Activated CD4-positive, alpha-beta T cell treated with anti-CD3 and anti-CD28 coated beads, Interleukin-2, amount 50 U/mL, for 16 hours (primary cell): ENCODE results near the gene DUSP12.
"Not testable (repeated sequence)": the region's sequence is repeated elsewhere in the genome, so short reads cannot be mapped to it uniquely, and the experiment has no call there.

Experiments used
- DNase-seq: peaks from one replicate; pipeline ENCODE4 v3.0.0-alpha.2; 2020

DUSP12 gene, protein sequence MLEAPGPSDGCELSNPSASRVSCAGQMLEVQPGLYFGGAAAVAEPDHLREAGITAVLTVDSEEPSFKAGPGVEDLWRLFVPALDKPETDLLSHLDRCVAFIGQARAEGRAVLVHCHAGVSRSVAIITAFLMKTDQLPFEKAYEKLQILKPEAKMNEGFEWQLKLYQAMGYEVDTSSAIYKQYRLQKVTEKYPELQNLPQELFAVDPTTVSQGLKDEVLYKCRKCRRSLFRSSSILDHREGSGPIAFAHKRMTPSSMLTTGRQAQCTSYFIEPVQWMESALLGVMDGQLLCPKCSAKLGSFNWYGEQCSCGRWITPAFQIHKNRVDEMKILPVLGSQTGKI

DNA sequence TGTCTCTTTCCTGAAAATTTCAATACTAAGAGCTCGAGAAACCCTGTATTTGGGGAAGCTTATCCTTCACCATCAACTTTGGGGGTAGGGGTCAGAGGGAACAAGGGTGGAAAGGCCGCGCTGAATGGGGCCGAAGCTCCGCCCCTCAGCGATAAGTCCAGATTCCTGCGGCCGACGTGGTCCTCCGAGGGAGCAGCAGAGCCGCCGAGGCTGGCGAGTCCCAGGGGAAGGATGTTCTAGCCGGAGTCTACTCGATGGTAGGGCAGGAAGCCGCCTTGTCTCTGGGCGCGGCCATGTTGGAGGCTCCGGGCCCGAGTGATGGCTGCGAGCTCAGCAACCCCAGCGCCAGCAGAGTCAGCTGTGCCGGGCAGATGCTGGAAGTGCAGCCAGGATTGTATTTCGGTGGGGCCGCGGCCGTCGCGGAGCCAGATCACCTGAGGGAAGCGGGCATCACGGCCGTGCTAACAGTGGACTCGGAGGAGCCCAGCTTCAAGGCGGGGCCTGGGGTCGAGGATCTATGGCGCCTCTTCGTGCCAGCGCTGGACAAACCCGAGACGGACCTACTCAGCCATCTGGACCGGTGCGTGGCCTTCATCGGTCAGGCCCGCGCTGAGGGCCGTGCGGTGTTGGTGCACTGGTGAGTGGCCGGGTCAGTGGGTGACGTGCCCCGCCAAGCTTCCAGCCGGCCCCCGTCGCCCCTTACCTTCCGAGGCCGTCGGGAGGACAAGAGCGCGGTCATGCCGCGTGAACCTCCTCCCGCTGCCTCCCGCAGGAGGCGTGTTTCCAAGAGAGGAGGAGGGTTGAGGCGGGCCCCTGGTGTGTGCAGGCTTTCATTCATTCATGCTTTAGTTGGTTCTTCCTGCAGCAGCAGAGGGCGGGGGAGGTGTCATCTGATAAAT is at the start of gene DUSP12:
DUSP12 (plus strand) TSS at position 278 of the 899 bp plus-strand sequence; CDS start at position 294, 16 bp downstream.
- DNase-seq, result peak; percentile 96

DNA sequence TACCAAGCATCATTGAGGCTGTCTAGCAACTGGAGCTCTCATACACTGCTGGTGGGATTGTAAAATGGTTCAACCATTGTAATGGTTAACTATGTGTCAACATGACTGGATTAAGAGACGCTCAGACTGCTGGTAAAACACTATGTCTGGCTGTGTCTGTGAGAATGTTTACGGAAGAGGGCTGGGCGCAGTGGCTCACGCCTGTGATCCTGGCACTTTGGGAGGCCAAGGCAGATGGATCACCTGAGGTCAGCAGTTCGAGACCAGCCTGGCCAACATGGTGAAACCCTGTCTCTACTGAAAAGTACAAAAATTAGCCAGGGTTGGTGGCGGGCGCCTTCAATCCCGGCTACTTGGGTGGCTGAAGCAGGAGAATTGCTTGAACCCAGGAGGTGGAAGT is 47.3 kb upstream of the DUSP12 start:
- no peak for DNase-seq

DNA sequence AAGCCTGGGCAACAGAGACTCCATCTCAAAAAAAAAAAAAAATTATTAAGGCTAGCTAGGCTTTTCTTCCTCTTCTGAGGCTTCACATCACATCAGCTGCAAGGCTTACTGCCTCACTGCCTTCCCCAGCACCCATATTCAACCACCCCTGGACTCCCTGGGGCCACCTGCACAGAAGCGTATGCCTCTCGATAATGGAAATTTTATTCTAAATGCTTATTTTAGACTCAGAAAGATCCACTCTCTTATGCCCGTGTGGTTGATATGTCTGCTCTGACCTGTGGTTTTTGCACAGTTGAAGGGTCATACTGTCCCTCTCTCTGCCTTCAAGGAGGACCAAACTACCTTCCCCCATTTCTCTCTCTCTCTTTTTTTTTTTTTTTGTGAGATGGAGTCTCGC is 44.0 kb upstream of the DUSP12 start:
- no peak for DNase-seq

DNA sequence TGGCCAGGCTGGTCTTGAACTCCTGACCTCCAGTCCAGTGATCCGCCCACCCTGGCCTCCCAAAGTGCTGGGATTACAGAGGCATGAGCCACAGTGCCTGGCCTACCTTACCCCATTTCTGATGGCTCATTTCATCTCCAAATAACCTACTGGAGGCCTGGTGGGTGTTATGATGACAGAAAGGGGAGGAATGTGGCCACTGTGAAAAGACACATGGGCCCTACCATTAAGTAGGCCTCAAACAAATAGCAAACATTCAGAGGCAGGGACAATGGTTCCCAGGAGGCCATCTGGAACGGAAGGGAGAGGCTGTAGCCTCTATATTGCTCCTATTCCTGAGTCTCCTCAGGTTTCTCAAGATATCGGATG is 43.5 kb upstream of the DUSP12 start:
- DNase-seq, result no peak

DNA sequence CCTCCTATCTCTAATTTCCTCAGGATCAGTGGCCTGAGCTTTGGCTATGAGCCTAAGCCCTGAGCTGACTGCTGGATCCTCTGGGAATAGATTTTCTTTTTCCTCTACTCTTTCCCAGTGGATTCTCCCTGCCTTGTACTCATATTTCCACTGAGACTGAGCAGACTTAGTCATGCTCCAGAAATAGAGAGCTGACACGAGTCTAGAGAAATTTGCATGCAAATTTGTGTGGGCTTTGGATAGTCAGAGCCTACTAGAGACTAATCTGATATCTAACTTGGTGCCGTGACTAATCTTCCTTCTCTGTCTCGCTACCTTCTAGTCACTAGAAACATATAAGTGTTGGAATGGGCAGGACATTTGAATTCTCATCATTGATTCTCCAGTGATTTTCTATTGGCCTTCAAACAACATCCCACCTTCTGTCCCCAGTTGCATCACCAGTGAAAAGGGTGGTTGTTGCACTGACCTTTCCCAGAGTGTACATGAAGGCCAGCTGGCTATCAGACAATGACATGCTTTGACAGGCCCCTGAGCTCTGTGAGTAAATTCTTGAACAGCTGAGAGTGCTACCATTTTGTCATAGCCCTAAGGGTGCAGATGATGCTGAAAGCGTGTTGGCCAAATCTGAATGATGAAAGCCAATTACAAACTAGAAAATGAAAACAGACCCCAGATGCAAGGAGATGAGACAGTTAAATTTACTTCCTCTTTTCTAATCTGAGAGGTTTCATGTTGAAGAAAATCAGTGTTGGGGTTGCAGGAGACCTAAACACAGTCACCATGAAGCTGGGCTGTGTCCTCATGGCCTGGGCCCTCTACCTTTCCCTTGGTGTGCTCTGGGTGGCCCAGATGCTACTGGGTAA is 42.9 kb upstream of the DUSP12 start, which contains the start of gene FCRLA:
FCRLA (plus strand) TSS at position 748 of the 866 bp plus-strand sequence; CDS start at position 784, 36 bp downstream.
- no peak for DNase-seq

DNA sequence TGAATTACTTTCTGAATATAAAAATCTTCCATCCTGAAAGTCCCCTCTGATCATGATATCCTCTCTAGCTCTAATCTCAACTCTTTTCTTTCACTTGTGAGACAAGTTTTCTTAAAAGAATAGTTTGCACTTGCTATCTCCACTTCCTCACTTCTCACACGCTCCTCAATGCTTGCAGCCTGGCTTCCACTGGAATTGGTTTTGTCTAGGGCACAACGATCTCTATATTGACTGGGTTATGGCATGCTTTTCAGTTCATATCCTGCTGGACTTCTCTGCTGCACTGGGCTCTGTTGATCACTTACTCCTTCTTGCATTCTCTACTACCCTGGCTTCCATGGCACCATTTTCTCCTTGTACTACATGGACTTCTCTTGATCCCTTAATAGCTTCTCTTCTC is 42.1 kb upstream of the DUSP12 start:
- no peak for DNase-seq

DNA sequence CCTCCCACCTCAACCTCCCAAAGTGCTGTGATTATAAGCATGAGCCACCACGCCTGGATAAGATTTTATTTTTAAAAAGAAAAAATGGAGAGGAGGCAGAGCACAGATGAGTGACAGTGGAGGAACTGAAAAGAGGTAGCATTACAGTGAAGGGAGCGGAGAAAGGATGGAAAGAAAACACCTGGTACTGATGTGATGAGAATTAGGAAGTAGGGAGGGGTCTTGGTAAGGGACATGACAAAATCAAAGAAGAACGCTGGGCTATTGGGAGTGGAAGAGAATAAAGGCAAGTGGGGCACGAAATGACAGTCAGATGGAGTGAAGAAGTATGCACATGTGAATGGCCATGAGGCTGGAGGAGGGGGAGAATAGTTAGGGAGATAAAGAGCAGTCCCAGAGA is 40.2 kb upstream of the DUSP12 start:
- DNase-seq, result no peak

DNA sequence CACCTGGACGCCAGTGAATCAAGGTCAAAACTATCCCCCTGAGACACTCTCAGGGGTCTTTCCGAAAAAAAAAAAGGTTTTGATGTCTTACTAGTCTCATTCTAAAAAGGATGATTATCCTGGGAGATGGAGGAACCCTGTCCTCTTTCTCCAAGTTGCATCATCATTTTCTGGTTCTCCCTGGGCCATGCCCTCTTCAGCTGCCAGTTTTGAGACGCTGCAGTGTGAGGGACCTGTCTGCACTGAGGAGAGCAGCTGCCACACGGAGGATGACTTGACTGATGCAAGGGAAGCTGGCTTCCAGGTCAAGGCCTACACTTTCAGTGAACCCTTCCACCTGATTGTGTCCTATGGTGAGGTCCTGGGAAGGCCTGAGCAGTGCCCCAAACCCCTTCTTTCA is 39.0 kb upstream of the DUSP12 start:
- no peak for DNase-seq

DNA sequence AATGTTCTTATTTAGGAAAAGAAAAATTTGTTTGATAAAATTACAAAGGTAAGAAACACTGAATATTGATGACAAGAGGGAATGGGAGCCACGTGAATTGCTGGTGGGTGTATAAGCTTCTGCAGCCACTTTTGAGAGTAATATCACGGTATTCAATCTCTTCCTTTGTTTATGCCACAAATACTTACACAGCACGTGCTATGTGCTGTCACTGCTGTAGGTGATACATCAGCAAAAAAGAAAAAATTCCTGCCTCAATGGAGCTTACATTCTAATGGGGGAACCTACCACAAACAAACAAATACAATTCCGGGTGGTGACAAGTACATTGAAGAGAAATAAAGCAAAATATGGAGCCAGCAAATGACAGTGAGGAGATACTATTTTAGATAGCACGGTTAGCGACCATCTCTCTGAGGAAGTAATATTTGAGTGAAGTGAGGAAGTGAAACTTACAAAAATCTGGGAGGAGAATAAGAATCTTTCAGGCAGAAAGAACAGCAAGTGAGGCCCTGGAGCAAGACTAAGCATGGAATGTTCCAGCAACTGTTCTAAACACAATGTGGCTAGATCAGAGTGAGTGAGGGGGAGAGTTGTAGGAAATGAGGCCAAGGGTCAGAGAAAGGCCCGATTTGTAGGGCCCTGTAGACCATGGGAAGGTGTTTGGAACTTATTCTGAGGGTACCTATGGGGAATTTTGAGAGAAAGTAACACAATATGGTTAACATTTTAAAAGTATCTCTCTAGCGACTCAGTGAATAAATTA is 30.8 kb upstream of the DUSP12 start:
- DNase-seq, result no peak

DNA sequence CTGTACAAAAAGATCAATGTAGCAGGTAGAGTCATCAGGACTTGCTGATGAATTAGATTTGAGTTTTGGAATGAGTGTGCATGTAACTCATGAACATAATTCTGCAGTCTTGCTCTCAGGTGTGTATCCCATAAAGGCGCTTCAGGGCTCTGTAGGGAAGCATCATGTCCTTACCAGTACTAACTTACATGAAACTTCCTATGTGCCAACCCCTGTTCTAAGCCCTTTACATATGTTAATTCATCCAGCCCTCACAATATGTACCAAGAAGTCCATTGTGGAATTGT is 30.3 kb upstream of the DUSP12 start:
- peak; percentile 15 for DNase-seq

DNA sequence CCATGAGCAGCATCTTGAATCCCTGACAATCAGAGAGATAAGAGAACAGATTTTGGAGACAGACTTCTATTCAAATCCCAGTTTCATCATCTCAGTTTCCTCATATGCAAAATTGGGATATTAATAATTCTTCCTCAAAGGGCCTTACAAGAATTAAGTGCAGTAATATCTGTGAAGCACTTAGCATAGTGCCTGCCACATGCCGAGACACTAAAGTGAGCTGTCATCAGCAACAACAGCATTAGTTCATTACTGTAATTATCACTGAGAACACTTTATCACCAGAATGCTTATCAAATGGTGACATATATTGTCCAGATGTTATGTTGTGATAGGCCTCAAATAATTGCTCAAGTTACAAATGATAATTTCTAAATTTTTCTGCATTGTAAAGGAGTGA is 29.2 kb upstream of the DUSP12 start:
- no peak for DNase-seq

DNA sequence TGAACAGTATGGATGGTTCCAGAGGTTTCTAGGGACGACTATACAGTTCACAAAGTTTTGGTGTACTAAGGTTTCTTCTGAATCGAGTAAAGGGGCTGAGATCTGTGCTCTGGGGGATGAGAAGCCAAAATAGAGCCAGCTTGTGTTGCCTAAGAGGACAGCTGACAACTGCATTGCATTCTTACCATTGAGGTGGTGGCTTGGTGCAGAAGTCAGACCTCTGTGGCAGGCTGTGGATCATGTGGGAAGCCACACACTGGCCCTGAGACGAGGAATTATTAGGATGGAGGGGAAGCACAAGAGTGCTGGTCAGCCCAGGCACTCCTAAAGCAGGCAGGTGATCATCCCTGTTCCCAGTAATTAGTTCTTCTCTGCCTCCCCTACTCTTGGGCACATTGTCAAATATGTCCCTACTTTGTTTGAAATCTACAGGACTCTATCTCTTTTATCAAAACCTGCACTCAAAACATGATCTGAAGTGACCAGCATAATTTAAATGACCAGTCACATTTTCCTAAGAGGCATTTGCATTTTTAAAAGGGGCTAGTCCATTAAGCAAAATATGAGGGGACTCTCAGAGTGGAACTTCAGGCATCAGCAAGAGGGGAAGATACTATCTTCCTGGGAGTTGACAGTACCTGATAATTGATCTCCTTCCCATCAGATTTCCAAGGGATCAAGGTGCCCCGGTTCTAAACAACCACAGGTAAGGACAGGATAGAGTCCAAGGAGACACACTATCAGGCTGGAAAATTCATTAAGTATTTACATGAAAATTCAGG is 28.4 kb upstream of the DUSP12 start, which contains the start of gene FCRLB:
FCRLB (plus strand) TSS at position 589 of the 782 bp plus-strand sequence. CDS start 1,129 bp downstream, outside the sequence.
- DNase-seq, result no peak

DNA sequence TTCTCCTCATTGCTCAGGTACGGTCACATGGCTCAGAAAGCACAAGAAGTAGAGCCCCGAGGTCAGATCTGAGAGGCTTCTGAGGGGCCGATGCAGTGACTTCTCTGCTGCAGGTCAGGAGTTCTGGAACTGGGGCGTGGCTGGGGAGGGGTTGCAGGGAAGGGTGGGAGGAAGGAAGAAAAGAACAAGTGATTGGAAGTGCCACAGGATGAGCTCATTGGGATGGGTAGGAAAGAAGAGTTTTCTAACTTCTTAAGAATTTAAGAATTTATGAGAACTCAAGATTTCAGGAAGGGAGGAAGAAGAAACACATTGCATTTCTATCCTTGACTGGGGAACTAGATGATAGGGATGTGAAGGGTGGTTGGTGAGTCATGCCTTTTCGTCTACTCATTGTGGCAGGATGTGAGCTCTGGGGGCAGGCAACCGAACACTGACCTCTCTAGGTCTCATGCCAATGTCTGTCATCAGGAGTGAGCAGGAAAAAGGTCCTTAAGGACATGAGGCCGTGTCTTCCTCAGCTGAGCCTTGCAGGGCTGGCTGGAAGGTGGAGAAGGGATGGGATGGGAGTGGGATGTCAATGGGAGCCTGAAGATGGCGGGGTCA is 27.7 kb upstream of the DUSP12 start:
- DNase-seq, result peak; percentile 39

DNA sequence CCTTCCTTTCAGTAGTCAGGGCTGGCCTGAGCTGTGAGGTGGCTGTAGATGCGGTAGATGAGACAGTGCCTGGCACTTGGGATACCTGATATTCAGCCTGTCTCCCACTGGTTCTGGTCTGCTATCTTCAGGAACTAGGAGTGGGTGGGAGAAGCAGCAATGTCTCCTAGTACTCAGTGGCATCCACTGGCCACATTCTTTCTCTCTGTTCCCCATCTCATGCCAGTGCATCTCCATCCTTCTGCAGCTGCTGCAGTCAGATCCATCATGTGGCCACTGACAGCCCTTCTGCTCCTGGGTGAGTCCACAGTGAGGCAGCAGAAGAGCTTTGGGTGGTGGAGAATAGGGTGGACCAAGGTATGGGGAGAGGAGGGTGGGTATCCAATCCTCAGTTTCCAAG is 27.2 kb upstream of the DUSP12 start:
- DNase-seq, result no peak

DNA sequence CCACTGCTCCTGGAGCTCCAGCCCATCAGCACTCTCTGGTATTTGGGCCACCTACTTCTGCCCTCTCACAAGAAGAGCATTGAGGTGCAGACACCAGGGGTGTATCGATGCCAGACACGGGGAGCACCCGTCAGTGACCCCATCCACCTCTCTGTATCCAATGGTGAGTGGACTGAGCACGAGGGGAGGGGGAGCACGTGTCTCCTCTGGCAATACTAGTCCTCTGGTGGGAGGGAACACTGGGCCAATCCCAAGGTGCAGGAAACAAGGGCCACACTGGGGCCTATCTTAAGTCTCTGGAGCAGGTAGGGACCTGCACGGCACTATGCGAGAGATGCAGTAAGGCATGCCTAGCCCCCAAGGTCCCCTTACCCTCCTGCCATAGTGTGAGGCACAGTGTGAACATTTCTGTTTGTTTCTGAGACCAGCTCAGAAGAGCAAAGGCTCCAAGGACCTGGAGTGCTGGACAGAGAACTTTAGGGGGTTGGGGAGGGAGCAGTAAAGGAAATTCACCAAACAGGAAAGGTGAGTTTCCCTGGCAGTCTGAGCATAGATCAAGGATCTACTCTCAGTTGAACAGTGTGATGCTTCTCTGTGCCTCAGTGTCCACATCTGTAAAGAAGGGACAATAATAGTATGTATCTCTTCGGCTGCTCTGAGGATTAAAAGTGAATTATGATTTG is 26.0 kb upstream of the DUSP12 start:
- no peak for DNase-seq

DNA sequence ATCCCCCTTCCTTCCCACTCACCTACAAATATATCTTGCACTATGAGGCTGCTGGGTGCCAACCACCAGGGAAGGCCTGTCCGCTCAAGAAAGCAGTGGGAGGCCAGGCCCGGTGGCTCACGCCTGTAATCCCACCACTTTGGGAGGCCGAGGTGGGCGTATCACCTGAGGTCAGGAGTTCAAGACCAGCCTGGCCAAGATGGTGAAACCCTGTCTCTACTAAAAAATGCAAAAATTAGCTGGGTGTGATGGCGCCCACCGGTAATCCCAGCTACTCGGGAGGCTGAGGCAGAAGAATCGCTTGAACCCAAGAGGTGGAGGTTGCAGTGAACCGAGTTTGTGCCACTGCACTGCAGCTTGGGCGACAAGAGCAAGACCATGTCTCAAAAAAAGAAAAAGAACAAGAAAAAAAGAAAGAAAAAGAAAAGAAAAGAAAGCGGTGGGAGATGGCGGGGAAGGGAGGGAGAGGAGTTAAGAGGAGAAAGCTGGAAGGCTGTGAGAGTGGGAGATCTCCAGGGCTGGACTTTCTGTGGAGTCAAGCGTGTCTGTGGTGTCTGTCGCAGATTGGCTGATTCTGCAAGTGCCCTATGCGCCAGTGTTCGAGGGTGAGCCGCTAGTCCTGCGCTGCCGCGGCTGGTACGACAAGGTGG is 24.2 kb upstream of the DUSP12 start:
- DNase-seq, result not testable (repeated sequence)

DNA sequence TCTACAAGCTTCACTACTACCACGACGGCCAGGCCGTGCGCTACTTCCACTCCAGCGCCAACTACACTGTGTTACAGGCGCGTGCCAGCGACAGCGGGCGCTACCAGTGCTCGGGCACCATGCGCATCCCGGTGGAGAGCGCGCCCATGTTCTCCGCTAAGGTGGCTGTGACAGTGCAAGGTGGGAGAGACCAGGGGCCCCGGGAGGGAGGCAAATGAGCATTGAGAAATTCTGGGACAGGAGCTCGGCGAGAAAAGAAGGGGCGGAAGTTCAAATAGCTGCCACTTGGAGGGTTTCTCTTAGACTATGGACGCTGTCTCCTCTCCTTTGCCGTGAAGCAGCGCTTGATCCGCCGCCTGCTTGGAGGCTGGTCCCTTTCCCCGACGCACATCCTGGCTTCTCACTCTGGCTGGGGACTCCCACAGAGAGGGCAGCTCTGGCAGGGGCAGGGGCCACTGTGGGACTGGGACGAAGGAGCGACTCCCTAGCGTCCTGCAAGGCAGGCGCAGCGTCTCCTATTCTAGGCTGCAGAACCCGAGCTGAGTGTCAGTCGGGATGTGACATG is 23.6 kb upstream of the DUSP12 start:
- peak; percentile 18 for DNase-seq

DNA sequence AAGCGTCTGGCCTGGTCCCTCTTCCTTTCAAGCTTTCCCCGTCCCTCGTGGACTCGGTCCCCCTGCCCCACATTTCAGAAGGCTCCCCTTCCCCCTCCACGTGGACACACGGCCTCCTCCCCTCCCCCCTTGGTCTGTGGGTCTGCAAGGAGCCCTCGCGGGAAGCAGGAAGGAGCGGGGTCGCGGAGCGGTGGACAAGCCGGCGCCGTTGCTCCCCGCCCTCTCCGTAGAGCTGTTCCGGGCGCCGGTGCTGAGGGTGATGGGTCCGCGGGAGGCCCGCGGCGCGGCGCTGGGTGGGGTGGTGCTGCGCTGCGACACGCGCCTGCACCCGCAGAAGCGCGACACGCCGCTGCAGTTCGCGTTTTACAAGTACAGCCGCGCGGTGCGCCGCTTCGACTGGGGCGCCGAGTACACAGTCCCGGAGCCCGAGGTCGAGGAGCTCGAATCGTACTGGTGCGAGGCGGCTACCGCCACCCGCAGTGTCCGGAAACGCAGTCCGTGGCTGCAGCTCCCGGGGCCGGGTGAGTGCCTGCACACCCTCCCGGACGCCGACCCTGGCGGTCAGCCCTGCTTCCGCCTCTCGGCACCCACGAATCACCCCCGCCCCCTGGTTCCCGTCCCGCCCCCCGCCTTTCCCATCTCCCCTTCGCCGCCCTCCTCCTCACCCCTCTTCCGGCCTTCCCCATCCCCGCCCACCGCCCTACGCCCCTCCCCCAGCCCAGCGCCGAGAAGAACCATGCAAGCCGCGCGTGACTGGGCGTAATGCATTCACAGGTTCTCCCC is 22.9 kb upstream of the DUSP12 start:
- peak; percentile 72 for DNase-seq
